GM12875 (cell line): ENCODE data around the gene PCK2.

Source experiments
- H3K4me3 ChIP-seq: one replicate; pipeline ENCODE4 v1.5.1; 2011; ENCODE audit warnings: low read depth, low read length, control low read depth
- TF ChIP-seq, protein P1 (sequence below): IDR thresholded peaks from 2 replicates; pipeline ENCODE4 v1.5.1; 2011; ENCODE audit warnings: low read depth, mild to moderate bottlenecking, control low read depth, inconsistent platforms, low read length, moderate library complexity, borderline replicate concordance; ENCODE audit not compliant: insufficient read depth

PCK2 gene

DNA sequence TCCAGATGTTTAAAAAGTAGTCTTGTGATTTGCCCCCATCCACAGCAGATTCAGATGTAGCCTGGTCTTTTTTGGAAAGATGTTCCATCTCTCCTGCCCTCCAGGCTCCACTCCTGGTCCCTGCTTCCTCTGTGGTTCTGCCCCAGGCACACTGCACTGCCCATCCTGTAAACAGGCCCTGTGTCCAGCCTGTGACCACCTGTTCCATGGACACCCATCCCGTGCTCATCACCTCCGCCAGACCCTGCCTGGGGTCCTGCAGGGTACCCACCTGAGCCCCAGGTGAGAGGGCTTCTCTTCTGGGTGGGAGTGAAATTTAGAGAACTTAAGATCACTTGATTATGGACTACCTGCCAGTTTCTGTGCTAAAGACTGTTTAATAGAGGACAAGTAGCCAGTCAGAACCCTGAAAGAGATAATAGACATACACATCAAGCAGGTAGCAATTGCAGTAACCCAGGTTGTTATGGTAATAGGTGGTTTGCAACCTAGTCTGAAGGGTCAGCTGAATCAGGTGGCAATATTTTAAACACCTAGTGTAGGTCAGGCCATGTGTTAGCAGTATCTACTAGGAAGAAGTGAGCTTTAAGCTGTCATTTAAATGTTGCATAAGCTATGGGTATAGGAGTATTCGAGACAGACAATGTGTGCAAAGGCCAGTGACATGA, 55.3 kb downstream of the PCK2 start:
- TF ChIP-seq, protein P1, sequence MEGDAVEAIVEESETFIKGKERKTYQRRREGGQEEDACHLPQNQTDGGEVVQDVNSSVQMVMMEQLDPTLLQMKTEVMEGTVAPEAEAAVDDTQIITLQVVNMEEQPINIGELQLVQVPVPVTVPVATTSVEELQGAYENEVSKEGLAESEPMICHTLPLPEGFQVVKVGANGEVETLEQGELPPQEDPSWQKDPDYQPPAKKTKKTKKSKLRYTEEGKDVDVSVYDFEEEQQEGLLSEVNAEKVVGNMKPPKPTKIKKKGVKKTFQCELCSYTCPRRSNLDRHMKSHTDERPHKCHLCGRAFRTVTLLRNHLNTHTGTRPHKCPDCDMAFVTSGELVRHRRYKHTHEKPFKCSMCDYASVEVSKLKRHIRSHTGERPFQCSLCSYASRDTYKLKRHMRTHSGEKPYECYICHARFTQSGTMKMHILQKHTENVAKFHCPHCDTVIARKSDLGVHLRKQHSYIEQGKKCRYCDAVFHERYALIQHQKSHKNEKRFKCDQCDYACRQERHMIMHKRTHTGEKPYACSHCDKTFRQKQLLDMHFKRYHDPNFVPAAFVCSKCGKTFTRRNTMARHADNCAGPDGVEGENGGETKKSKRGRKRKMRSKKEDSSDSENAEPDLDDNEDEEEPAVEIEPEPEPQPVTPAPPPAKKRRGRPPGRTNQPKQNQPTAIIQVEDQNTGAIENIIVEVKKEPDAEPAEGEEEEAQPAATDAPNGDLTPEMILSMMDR, result no peak
- no peak overlapping the region for H3K4me3 ChIP-seq

GRCh38 chr14:24150061-24150460, 56.0 kb downstream of the PCK2 start:
- no peak overlapping the region for H3K4me3 ChIP-seq
- TF ChIP-seq, protein P1, result no peak

DNA sequence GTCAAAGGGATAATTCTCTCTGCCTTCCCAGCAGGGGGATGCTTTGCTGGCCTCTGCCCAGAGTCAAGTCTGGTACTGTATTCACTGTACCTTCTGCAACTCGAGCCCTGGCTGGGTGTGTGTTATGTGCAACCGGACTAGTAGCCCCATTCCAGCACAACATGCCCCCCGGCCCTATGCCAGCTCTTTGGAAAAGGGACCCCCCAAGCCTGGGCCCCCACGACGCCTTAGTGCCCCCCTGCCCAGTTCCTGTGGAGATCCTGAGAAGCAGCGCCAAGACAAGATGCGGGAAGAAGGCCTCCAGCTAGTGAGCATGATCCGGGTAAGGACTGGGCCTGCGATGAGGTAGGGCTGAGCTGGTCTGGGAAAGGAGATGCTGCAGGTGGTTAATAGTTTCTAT, 56.5 kb downstream of the PCK2 start:
- no peak overlapping the region for H3K4me3 ChIP-seq
- TF ChIP-seq, protein P1, result no peak

DNA sequence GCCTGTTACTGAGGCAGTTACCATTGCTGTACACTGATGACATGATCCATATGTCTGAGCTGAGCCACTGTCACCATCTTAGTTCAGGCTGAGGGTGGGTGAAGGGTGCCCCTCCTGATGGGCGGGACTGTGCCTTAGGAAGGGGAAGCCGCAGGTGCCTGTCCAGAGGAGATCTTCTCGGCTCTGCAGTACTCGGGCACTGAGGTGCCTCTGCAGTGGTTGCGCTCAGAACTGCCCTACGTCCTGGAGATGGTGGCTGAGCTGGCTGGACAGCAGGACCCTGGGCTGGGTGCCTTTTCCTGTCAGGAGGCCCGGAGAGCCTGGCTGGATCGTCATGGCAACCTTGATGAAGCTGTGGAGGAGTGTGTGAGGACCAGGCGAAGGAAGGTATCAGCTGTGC, 56.9 kb downstream of the PCK2 start:
- no peak overlapping the region for H3K4me3 ChIP-seq
- TF ChIP-seq, protein P1, result no peak

- no peak overlapping the region for H3K4me3 ChIP-seq
- TF ChIP-seq, protein P1, result no peak
Measured at GRCh38 chr14:24151404-24152080, 57.4 kb downstream of the PCK2 start.
